Measurements from ENCODE around the gene KCNIP1. TPM values are rescaled to one million over a fixed set of nuclear protein-coding genes. Genes with fewer than 3 reads are reported as not detected.
A peak's percentile ranks its signal among the peaks of the same experiment; 100 is the strongest.

The KCNIP1 gene
- total RNA-seq, 1 donor, result not detected

- no peak overlapping the region for H3K4me3 ChIP-seq (ENCODE audit: insufficient read depth, low read length)
- H3K9me3 ChIP-seq (ENCODE audit: low read depth, low read length), result no peaks in the 10 kb centered on the region
- TF ChIP-seq, protein P1, sequence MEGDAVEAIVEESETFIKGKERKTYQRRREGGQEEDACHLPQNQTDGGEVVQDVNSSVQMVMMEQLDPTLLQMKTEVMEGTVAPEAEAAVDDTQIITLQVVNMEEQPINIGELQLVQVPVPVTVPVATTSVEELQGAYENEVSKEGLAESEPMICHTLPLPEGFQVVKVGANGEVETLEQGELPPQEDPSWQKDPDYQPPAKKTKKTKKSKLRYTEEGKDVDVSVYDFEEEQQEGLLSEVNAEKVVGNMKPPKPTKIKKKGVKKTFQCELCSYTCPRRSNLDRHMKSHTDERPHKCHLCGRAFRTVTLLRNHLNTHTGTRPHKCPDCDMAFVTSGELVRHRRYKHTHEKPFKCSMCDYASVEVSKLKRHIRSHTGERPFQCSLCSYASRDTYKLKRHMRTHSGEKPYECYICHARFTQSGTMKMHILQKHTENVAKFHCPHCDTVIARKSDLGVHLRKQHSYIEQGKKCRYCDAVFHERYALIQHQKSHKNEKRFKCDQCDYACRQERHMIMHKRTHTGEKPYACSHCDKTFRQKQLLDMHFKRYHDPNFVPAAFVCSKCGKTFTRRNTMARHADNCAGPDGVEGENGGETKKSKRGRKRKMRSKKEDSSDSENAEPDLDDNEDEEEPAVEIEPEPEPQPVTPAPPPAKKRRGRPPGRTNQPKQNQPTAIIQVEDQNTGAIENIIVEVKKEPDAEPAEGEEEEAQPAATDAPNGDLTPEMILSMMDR (IDR thresholded peaks at IDR 0.05; ENCODE audit: extremely low read depth, low read depth, low read length), result no peak
- H2AFZ ChIP-seq (ENCODE audit: low read length), result no peak overlapping the region
- H3K27me3 ChIP-seq (ENCODE audit: insufficient read depth, low read length), result peaks cover 30% of the 10 kb centered on the region
- no peak overlapping the region for H3K27ac ChIP-seq (ENCODE audit: low read depth, low read length)
- H3K4me1 ChIP-seq (ENCODE audit: insufficient read depth, low read length), result peaks cover 15% of the 10 kb centered on the region
- no peaks in the 10 kb centered on the region for H3K79me2 ChIP-seq (ENCODE audit: insufficient read depth, low read length)
- DNase-seq (ENCODE audit: insufficient read length, low spot score, missing footprints), result no peak
- no peaks in the 10 kb centered on the region for H3K36me3 ChIP-seq (ENCODE audit: insufficient read depth, low read length)
- no peaks in the 10 kb centered on the region for H4K20me1 ChIP-seq (ENCODE audit: insufficient read depth, low read length)
- no peak overlapping the region for H3K4me2 ChIP-seq (ENCODE audit: insufficient read depth, low read length)
These were observed 65.3 kb downstream of the KCNIP1 start for GRCh38 chr5:170569101-170569500.

DNA sequence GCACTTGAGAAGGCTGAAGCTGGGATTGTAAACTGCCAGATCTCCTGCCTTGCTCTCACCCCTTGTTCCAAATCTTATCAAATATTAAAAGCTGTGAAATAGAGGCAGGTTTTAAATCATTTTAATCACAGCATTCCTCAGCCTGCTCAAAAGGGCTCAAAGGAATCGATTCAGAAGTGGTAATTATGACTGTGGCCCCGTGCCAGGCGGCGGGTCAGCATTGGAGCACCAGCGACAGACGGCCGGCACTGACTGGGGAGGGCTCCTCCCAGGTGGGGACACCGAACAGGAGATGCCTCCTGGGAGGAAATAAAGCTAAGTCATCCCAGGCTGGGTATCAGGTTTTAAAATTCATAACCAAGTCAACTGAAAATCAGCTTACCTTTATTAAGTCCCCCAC lies 66.7 kb downstream of the KCNIP1 start:
- TF ChIP-seq, protein P1 (IDR thresholded peaks at IDR 0.05; ENCODE audit: extremely low read depth, low read depth, low read length), result no peak
- no peak overlapping the region for H3K27ac ChIP-seq (ENCODE audit: low read depth, low read length)

GRCh38 chr5:170571281-170571731 lies 67.5 kb downstream of the KCNIP1 start:
- Histone ChIP-seq H3K4me1 (ENCODE audit: insufficient read depth, low read length) (peaks cover 15% of the 10 kb centered on the region), H3K4me3 (ENCODE audit: insufficient read depth, low read length) (no peak overlapping the region), H3K79me2 (ENCODE audit: insufficient read depth, low read length) (no peaks in the 10 kb centered on the region), H3K27me3 (ENCODE audit: insufficient read depth, low read length) (peaks cover 38% of the 10 kb centered on the region), H4K20me1 (ENCODE audit: insufficient read depth, low read length) (no peaks in the 10 kb centered on the region), H3K27ac (ENCODE audit: low read depth, low read length) (no peak overlapping the region), H3K36me3 (ENCODE audit: insufficient read depth, low read length) (no peaks in the 10 kb centered on the region), H2AFZ (ENCODE audit: low read length) (no peak overlapping the region), H3K9me3 (ENCODE audit: low read depth, low read length) (no peaks in the 10 kb centered on the region), H3K4me2 (ENCODE audit: insufficient read depth, low read length) (peak overlapping the region; percentile 2)
- DNase-seq (ENCODE audit: insufficient read length, low spot score, missing footprints), result peak; percentile 90
- TF ChIP-seq, protein P1 (IDR thresholded peaks at IDR 0.05; ENCODE audit: extremely low read depth, low read depth, low read length), result peak; percentile 20

More for the DNA sequence above, 66.7 kb downstream of the KCNIP1 start:
- no peak overlapping the region for H2AFZ ChIP-seq (ENCODE audit: low read length)
- H3K36me3 ChIP-seq (ENCODE audit: insufficient read depth, low read length), result no peaks in the 10 kb centered on the region
- H4K20me1 ChIP-seq (ENCODE audit: insufficient read depth, low read length), result no peaks in the 10 kb centered on the region
- no peak overlapping the region for H3K4me3 ChIP-seq (ENCODE audit: insufficient read depth, low read length)
- no peaks in the 10 kb centered on the region for H3K9me3 ChIP-seq (ENCODE audit: low read depth, low read length)
- H3K4me1 ChIP-seq (ENCODE audit: insufficient read depth, low read length), result peaks cover 15% of the 10 kb centered on the region
- H3K4me2 ChIP-seq (ENCODE audit: insufficient read depth, low read length), result no peak overlapping the region
- no peak for DNase-seq (ENCODE audit: insufficient read length, low spot score, missing footprints)
- H3K79me2 ChIP-seq (ENCODE audit: insufficient read depth, low read length), result no peaks in the 10 kb centered on the region
- peaks cover 36% of the 10 kb centered on the region for H3K27me3 ChIP-seq (ENCODE audit: insufficient read depth, low read length)

DNA sequence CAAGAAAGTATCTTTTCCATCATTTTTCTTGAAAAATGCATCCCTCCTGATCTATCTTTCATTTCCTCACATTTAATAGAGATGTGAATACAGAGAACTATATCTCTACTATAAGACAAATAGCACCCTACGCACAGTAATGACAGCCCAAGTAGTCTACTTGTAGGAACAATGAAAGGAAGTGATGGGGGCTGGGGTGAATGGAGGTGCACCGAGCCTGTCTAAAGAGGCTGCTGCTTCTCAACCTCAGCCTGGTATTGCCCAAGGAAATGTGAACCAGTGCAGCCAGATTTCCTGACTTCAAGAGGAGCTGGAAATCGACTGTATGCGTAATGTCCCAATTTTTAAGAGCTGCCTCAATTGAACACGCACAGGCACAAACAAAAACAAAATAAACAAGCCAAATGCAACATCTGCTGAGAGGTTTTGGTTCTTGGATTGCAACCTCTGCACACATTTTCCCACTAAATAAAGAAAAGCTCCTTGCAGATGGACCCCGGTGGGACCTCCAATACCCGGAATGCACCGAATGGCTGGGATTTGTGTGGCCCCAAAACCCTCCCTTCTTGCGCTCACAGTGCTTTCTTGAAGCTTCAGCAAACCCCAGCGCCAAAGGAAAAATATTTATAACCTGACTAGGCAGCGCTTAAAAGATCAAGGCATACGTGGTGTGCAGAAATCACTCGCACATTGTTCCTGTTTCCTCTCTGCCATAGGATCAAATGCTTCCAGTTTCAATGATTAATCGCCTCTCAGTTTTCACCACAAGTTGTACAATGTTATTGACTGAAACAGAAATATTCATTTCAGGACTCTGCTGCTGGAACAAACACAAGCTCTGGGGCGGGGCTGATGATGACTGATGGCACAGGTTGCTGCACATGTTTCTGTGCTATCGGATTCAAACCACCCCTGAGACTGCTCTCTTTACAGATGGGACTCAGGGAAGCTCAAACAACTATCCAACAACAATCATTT lies 68.3 kb downstream of the KCNIP1 start:
- H4K20me1 ChIP-seq (ENCODE audit: insufficient read depth, low read length), result no peaks in the 10 kb centered on the region
- TF ChIP-seq, protein P1 (IDR thresholded peaks at IDR 0.05; ENCODE audit: extremely low read depth, low read depth, low read length), result no peak
- peaks cover 15% of the 10 kb centered on the region for H3K4me1 ChIP-seq (ENCODE audit: insufficient read depth, low read length)
- H3K9me3 ChIP-seq (ENCODE audit: low read depth, low read length), result no peaks in the 10 kb centered on the region
- H3K79me2 ChIP-seq (ENCODE audit: insufficient read depth, low read length), result no peaks in the 10 kb centered on the region
- DNase-seq (ENCODE audit: insufficient read length, low spot score, missing footprints), result no peak
- no peak overlapping the region for H3K27ac ChIP-seq (ENCODE audit: low read depth, low read length)
- H2AFZ ChIP-seq (ENCODE audit: low read length), result no peak overlapping the region
- no peak overlapping the region for H3K4me3 ChIP-seq (ENCODE audit: insufficient read depth, low read length)
- no peaks in the 10 kb centered on the region for H3K36me3 ChIP-seq (ENCODE audit: insufficient read depth, low read length)
- H3K4me2 ChIP-seq (ENCODE audit: insufficient read depth, low read length), result peak overlapping the region; percentile 35
- peaks cover 40% of the 10 kb centered on the region for H3K27me3 ChIP-seq (ENCODE audit: insufficient read depth, low read length)

All from osteoblast (primary cell).